GM18861 (cell line): ENCODE measurements around the gene COTL1.
"Not testable (repeated sequence)": the region's sequence is repeated elsewhere in the genome, so short reads cannot be mapped to it uniquely, and the experiment has no call there.

ENCODE experiments used
- ATAC-seq: cut with Tn5 transposase; IDR thresholded peaks from one replicate; pipeline ENCODE4 v1.9.1; 2021; ENCODE audit not compliant: unreplicated experiment

COTL1 gene

DNA sequence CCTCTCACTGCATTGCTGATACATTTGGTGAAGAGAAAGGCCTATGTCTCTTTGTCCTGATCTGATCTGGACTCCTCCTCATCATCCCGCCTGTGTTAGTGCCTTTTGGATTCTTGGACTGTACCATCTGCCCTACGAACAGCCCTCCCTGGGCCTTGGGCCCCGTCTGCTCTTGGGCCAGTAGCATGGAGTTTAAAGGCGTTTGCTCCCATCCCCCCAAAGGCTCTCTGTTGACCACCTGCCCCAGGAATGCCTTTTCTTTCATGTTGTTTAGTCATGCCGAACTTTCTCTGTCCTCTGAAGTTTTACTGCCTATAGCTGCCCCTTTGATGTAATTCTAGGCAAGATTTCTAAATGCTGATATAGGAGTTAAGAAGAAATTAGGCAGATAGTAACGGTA lies 82.5 kb downstream of the COTL1 start:
- ATAC-seq, result no peak

GRCh38 chr16:84534815-84535214 lies 83.1 kb downstream of the COTL1 start:
- ATAC-seq, result no peak

DNA sequence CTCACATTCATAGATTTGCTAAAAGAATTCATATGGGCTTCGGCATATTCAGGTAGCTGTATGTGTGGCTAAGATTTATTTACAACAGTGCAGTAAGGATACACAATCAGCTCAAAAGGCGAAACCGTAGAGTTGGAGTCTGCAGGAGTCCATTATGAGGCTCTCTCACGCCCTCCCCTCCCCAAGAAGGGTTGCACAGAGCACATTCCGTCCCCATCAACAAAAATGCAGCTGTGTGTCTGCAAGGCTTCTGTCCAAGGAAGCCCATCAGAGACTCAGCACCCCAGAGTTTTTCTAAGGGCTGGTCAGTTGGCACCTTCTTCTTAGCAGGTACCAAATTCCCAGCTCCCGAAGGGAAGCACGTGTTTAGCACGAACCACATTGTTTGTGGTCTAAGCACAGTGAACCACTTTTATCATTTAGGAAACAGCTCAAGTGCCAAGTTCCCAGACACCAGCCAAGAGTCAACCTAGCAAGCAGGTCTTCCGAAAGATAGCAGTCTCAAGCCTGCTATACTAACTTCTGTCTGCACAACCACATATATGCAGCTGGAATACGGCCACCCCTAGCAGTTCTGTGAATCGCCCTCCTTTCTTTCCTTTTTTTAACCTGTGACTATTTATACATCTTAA lies 84.9 kb downstream of the COTL1 start:
- no peak for ATAC-seq

- no peak for ATAC-seq
Measured at GRCh38 chr16:84532291-84532724, 85.6 kb downstream of the COTL1 start.

GRCh38 chr16:84531671-84532111 lies 86.2 kb downstream of the COTL1 start:
- no peak for ATAC-seq

GRCh38 chr16:84530590-84530989 lies 87.3 kb downstream of the COTL1 start:
- ATAC-seq, result no peak

DNA sequence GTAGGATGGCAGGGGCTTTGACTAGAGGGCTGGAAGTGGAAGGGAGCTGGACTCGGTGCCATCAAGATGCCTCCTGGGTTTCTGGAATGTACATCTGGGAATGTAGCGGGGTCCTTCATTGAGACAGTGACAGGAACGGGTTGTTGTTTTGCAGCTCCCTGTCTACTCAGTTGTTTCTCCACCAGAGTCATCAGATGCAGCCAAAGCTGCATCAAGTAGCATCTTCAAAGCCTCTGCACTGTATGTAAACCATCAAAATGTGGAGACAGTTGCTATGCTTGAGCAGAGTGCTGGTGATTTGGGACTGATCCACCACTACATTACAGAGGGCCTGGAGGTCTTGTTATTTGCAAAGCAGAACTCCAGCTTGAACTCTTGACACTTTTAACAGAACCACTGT lies 88.3 kb downstream of the COTL1 start:
- ATAC-seq, result no peak

DNA sequence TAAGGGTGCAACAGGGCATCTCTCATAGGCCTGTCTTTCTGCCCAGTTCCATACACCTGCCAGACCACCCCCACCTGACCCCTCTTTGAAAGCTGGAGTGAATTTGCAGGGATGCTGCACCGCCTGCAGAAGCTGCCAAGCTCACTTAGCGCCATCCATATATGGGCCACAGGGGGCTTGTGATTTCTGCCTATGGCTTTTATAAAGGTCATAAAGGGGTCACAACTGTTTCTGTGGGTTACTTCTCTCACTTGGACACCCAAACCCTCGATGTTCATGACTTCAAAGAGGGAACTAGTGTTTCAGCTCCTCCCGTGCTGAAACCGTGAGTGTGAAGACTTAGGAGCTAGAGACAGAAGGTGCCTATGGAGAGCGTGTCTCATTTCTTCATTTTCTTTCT lies 89.6 kb downstream of the COTL1 start:
- no peak for ATAC-seq

DNA sequence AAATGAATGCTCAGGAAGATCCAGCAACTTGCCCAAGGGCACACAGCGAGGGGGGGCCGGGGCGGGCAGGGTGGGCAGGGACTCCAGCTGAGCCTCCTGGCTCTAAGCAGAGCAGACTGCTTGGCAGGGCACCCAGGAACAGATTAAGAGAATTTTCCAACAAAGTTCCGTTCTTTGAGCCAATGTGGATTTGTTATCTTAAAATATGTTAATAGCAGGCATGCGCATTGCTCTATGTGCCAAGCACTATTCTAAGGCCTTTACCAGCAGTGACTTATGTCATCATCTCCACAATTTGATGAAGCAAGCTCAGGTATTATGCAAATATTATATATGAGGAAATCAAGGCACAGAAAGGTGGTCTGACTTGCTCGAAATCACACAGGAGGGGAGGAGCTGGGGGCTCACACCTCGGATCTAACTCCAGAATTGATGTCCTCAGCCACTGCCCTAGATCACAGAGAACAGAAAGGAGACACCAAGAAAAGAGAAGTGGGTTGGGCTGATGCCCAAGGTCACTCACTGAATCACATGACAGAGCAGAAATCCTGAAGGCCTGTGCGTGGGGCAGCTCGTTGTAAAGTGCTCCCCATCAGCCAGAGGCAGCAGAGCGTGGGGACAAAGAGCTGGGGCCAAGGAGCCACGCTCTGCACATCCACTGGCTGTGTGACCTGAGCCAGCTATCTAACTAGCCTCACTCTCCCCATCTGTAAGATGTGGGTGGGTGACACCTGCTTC lies 90.2 kb downstream of the COTL1 start:
- no peak for ATAC-seq

DNA sequence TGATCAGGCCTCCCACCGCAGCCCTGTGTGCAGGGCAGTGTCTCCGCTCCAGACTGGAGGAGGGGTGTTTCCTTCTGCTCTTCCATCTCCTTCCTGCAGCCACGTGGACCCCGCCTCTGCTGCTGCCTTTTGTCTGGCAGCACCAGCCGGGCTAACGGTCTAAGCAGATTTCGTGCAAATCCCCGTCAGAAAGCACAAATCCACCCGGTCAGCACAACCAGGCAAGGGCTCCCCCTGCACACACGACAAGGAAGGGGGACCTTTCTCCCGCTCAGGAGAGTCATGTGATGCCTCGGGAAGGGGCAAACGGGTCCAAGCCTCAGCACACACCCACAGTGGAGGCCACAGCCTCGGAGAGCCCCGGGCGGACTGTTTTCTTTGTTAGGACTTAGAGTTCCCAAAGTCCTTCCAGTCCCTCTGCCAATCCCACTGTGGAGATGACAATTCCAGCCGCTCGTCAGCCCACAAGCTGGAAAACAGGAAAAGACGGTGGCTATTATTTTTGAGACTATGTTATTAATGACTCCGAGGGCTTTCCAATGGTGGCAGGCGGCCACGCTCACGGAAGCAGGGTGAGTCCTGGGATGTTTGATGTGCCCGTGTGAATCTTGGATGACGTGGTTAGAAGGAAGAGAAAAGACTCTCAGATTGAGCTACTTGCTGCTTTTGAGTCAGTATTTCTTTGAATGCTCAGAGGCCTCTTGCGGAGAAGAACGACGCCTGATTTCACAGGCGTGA lies 90.9 kb downstream of the COTL1 start:
- no peak for ATAC-seq

DNA sequence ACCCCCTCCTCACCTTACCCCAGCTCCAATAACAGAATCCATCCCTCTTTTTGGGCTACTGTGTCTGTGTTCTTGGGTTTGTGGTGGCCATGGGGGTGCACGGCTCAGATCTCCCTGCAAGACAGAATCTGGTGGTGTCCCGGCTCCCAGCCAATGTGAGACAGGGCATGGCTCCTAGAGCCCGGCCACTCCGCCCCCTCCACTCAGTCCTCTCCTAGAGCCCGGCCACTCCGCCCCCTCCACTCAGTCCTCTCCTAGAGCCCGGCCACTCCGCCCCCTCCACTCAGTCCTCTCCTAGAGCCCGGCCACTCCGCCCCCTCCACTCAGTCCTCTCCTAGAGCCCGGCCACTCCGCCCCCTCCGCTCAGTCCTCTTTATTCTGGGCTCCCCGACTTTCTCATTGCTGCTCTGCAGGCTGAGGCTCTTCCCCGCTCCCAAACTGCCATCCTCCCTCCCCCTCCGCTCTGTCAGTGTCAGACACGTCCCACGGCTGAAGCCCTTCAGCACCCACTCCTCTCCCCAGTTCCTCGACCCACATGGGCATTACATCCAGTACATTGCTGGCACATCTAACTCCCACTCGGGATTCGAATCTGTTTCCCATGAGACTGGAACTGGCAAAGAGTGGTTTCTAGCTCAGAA lies 92.8 kb downstream of the COTL1 start:
- ATAC-seq, result not testable (repeated sequence)

DNA sequence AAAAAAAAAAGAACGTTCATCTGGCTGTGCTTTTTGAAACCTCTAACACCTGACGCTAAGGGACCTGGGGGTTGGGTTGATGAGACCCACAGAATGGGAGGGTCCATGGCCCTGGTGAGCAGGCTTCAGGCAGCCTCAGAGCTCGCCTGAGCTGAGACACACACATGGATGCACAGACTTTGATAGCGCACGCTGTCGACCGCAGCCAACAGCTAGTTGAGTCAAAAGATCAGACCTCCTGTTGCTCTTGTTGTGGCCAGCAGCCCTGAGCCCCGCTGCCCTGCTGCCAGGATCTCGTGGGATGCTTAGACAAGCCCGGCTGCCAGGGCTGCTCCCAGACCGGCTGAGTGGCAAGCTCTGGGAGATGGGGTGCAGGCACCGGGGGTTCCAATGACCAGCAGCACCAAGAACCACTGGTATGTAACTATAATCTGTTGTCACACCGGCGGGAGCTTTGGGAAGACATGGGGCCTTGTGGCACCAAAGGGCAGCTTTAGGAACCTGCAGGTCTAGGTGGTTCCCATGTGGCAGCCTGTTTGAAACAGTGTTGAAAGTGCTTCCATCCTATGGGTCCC lies 93.4 kb downstream of the COTL1 start:
- no peak for ATAC-seq

GRCh38 chr16:84521497-84521770 lies 96.4 kb downstream of the COTL1 start:
- no peak for ATAC-seq

GRCh38 chr16:84520725-84521496 lies 97.0 kb downstream of the COTL1 start:
- no peak for ATAC-seq

- no peak for ATAC-seq
Measured at GRCh38 chr16:84519855-84520254, 98.0 kb downstream of the COTL1 start.

GRCh38 chr16:84518804-84519341 lies 99.0 kb downstream of the COTL1 start:
- no peak for ATAC-seq

DNA sequence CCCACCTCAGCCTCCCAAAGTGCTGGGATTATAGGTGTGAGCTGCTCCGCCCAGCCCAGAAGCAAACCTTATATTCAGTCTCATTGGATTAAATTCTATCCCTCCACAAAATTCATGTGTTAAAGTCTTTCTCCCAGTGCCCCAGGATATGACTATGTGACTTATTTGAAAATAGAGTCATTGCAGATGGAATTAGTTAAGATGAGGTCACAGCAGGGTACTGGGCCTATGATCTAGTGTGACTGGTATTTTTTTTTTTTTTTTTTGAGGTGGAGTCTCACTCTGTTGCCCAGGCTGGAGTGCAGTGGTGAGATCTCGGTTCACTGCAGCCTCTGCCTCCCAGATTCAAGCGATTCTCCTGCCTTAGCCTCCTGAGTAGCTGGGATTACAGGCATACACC lies 99.7 kb downstream of the COTL1 start:
- ATAC-seq, result not testable (repeated sequence)

DNA sequence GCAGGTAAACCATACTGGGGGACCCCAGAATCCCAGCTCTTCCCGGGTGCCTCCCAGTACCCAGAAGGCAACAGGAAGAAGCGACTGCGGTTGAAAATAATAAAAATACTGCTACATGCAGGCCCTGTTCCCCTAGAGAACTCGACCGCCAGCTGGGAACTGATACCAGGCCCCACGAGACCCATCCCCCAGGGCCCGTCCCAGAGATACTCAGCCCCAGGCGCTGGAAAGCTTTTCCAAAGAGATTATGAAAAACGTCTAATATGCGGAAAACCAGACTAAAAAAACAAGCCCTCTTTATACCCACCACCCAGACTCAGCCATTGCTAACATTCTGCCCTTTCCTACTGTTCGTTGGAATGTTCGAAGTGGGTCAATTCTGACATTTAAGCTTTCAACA lies 100.5 kb downstream of the COTL1 start:
- no peak for ATAC-seq
